ENCODE measurements around the gene YY1.

- TF ChIP-seq MAFK (IDR thresholded peaks at IDR 0.05; ENCODE audit: low read depth, low read length) (no peak), BACH1 (IDR thresholded peaks at IDR 0.05; ENCODE audit: low read length) (no peak), CTCF (IDR thresholded peaks at IDR 0.05; ENCODE audit: control extremely low read depth in 1 of 3, insufficient read depth in 1 of 3, low read depth in 1 of 3, low read length in 3 of 3) (no peak)
These were observed 17.5 kb downstream of the YY1 start for GRCh38 chr14:100256339-100256895.
